ENCODE results near the gene PGPEP1.

Gene PGPEP1

DNA sequence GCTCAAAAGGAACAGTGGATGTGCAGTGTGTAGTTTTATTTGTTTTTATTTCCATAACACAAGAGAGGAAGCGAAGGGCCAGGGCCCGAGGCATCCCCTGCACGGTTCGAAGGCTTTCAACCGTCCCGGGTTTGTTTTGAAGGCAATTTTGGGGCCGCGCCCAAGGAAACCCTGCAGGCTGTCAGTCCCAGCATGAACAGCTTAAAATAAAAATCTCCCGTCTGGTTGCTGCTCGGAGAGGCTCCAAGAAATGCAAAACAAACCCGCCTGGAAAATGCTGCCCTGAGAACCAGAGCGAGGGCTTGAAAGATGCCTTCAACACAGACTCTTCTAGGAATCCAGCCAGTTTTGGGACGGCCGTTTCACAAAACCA is 33.5 kb upstream of the PGPEP1 start:
- H3K27ac Mint-ChIP-seq = peak overlapping the region; percentile 87 to 100 (median 100)
- no peaks in the 10 kb centered on the region for H3K9me3 Mint-ChIP-seq
- TF ChIP-seq, protein P1, sequence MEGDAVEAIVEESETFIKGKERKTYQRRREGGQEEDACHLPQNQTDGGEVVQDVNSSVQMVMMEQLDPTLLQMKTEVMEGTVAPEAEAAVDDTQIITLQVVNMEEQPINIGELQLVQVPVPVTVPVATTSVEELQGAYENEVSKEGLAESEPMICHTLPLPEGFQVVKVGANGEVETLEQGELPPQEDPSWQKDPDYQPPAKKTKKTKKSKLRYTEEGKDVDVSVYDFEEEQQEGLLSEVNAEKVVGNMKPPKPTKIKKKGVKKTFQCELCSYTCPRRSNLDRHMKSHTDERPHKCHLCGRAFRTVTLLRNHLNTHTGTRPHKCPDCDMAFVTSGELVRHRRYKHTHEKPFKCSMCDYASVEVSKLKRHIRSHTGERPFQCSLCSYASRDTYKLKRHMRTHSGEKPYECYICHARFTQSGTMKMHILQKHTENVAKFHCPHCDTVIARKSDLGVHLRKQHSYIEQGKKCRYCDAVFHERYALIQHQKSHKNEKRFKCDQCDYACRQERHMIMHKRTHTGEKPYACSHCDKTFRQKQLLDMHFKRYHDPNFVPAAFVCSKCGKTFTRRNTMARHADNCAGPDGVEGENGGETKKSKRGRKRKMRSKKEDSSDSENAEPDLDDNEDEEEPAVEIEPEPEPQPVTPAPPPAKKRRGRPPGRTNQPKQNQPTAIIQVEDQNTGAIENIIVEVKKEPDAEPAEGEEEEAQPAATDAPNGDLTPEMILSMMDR (IDR thresholded peaks at IDR 0.05; ENCODE audit: unreplicated experiment in 3 of 3) = no peak
- H3K4me1 Mint-ChIP-seq = peaks cover 26% of the 10 kb centered on the region
- H3K4me3 Mint-ChIP-seq = peak overlapping the region in 2 of 3 experiments; percentile 19 to 46
- peaks cover 7% of the 10 kb centered on the region for H3K27me3 Mint-ChIP-seq (ENCODE audit: low read depth)
- peaks cover 11% of the 10 kb centered on the region for H3K36me3 Mint-ChIP-seq (ENCODE audit: low read depth)

- Mint-ChIP-seq H3K9me3 (no peaks in the 10 kb centered on the region), H3K36me3 (ENCODE audit: low read depth) (peaks cover 11% of the 10 kb centered on the region)
Measured at GRCh38 chr19:18307271-18307681, 33.1 kb upstream of the PGPEP1 start.

GRCh38 chr19:18308051-18308947 is 32.1 kb upstream of the PGPEP1 start:
- Mint-ChIP-seq H3K4me1 (peaks cover 25% of the 10 kb centered on the region), H3K27me3 (ENCODE audit: low read depth) (peaks cover 7% of the 10 kb centered on the region), H3K36me3 (ENCODE audit: low read depth) (peaks cover 16% of the 10 kb centered on the region), H3K9me3 (no peaks in the 10 kb centered on the region), H3K27ac (no peak overlapping the region), H3K4me3 (no peak overlapping the region)
- TF ChIP-seq, protein P1 (IDR thresholded peaks at IDR 0.05; ENCODE audit: unreplicated experiment in 3 of 3) = no peak

More at GRCh38 chr19:18307271-18307681, 33.1 kb upstream of the PGPEP1 start:
- peaks cover 7% of the 10 kb centered on the region for H3K27me3 Mint-ChIP-seq (ENCODE audit: low read depth)
- TF ChIP-seq, protein P1 (IDR thresholded peaks at IDR 0.05; ENCODE audit: unreplicated experiment in 3 of 3) = no peak
- peaks cover 26% of the 10 kb centered on the region for H3K4me1 Mint-ChIP-seq
- H3K27ac Mint-ChIP-seq = peak overlapping the region; percentile 87 to 100 (median 100)
- H3K4me3 Mint-ChIP-seq = peak overlapping the region in 1 of 3 experiments; percentile 46

GRCh38 chr19:18308948-18309325 is 31.5 kb upstream of the PGPEP1 start:
- TF ChIP-seq, protein P1 (IDR thresholded peaks at IDR 0.05; ENCODE audit: unreplicated experiment in 3 of 3) = no peak
- peaks cover 16% of the 10 kb centered on the region for H3K36me3 Mint-ChIP-seq (ENCODE audit: low read depth)
- H3K4me1 Mint-ChIP-seq = peaks cover 19% of the 10 kb centered on the region
- H3K27me3 Mint-ChIP-seq (ENCODE audit: low read depth) = peaks cover 2% of the 10 kb centered on the region
- no peaks in the 10 kb centered on the region for H3K9me3 Mint-ChIP-seq
- no peak overlapping the region for H3K27ac Mint-ChIP-seq
- no peak overlapping the region for H3K4me3 Mint-ChIP-seq

DNA sequence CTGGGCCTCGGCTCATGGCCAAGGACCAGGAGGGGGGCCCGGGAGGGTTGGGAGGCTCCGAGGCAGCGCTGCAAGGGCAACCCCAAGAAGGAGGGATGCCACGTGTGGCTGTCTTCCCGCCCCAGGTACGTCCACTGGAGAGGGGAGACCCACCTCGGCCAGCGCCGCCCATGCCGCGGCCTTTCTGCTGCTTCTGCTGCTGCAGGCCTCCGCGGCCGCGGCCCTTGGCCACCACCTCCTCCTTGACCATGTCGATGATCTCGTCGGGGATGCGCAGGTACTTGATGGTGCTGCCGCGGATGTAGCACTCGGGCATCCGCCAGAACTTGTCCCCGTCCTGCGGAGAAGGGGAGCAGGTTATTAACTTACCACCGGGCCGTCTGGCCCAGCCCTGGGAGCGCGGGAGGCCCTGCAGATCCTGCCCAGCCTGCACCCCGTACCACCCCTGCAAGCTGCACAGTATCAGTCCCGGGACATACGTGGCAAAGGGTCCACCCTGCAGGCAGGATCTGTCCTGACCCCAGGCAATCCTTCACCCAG is 30.8 kb upstream of the PGPEP1 start:
- no peaks in the 10 kb centered on the region for H3K9me3 Mint-ChIP-seq
- TF ChIP-seq, protein P1 (IDR thresholded peaks at IDR 0.05; ENCODE audit: unreplicated experiment in 3 of 3) = no peak

More for the DNA sequence above, 30.8 kb upstream of the PGPEP1 start:
- H3K36me3 Mint-ChIP-seq (ENCODE audit: low read depth) = peaks cover 19% of the 10 kb centered on the region
- no peaks in the 10 kb centered on the region for H3K27me3 Mint-ChIP-seq (ENCODE audit: low read depth)
- H3K4me1 Mint-ChIP-seq = peaks cover 13% of the 10 kb centered on the region
- H3K4me3 Mint-ChIP-seq = no peak overlapping the region
- H3K27ac Mint-ChIP-seq = no peak overlapping the region
